AG08395 (cell line): ENCODE results near the gene SLC48A1.
A peak's percentile ranks its signal among the peaks of the same experiment; 100 is the strongest.
"Not testable (repeated sequence)": the region's sequence is repeated elsewhere in the genome, so short reads cannot be mapped to it uniquely, and the experiment has no call there.

Source experiments
- DNase-seq: peaks from one replicate; pipeline ENCODE4 v3.0.0; 2012; ENCODE audit warnings: mixed read lengths, low spot score

SLC48A1 gene

GRCh38 chr12:47811581-47812484 lies 38.8 kb downstream of the SLC48A1 start:
- DNase-seq: peak; percentile 58

- peak; percentile 82 for DNase-seq
Observed at GRCh38 chr12:47812797-47813510, 39.9 kb downstream of the SLC48A1 start.

GRCh38 chr12:47813511-47814196 lies 40.6 kb downstream of the SLC48A1 start:
- no peak for DNase-seq

GRCh38 chr12:47814539-47815170 lies 41.6 kb downstream of the SLC48A1 start:
- no peak for DNase-seq

GRCh38 chr12:47815447-47815846 lies 42.4 kb downstream of the SLC48A1 start:
- not testable (repeated sequence) for DNase-seq

- DNase-seq: no peak
Observed at GRCh38 chr12:47816403-47817271, 43.6 kb downstream of the SLC48A1 start.

GRCh38 chr12:47817272-47818006 lies 44.4 kb downstream of the SLC48A1 start:
- no peak for DNase-seq

GRCh38 chr12:47818007-47818376 lies 45.0 kb downstream of the SLC48A1 start:
- no peak for DNase-seq

- no peak for DNase-seq
Observed at GRCh38 chr12:47818467-47819137, 45.6 kb downstream of the SLC48A1 start.

GRCh38 chr12:47819138-47819895 lies 46.3 kb downstream of the SLC48A1 start:
- no peak for DNase-seq

GRCh38 chr12:47819896-47820630 lies 47.0 kb downstream of the SLC48A1 start, which contains the start of gene HDAC7:
TSS of gene HDAC7 (minus strand) at chr12:47819903. CDS start at chr12:47819785, 118 bp downstream.
- DNase-seq: peak; percentile 89

GRCh38 chr12:47820631-47821345 lies 47.8 kb downstream of the SLC48A1 start:
- DNase-seq: peak; percentile 97

GRCh38 chr12:47821346-47821706 lies 48.3 kb downstream of the SLC48A1 start:
- no peak for DNase-seq

GRCh38 chr12:47822401-47822800 lies 49.4 kb downstream of the SLC48A1 start:
- no peak for DNase-seq

- DNase-seq: no peak
Observed at GRCh38 chr12:47822863-47823262, 49.8 kb downstream of the SLC48A1 start.

- DNase-seq: no peak
Observed at GRCh38 chr12:47823422-47824086, 50.5 kb downstream of the SLC48A1 start.

GRCh38 chr12:47824198-47824597 lies 51.2 kb downstream of the SLC48A1 start:
- DNase-seq: no peak
